ENCODE data around the gene DUSP9. TPM values are rescaled to one million over a fixed set of nuclear protein-coding genes. Genes with fewer than 3 reads are reported as not detected.
A peak's percentile ranks its signal among the peaks of the same experiment; 100 is the strongest.

Gene DUSP9
- total and polyA plus RNA-seq, 7 donors, result not detected

DNA sequence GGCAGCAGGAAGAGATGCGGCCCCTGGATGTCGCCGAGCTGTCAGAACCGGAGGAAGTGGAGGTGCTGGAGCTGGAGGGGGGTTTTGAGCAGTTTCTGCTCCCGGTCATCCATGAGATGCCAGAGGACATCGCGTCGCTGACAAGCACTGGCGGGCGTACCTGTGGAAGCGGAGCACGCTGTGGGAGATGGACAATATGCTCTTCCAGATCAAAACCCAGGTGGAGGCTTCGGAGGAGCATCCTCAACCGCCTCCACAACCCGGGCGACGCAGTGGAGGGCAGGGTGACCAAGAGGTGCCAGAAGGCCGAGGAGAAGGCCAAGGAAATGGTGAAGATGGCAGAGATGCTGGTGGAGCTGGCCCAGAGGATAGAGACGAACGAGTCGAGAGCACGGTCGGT, 40.5 kb upstream of the DUSP9 start:
- intact Hi-C loops (cut with DNase I), result no loop called here
- Histone ChIP-seq H3K27ac (no peak overlapping the region), H3K4me3 (no peak overlapping the region), H3K9me3 (no peaks in the 10 kb centered on the region), H3K27me3 (ENCODE audit: insufficient read depth in 3 of 3, low read length in 2 of 3) (peaks cover 0 to 11% (median 0%) of the 10 kb centered on the region in 3 donors), H3K4me1 (no peaks in the 10 kb centered on the region), H3K36me3 (ENCODE audit: insufficient read depth in 1 of 2, low read depth in 1 of 2) (no peaks in the 10 kb centered on the region)
- 77 to 88% (median 84%) methylated on average over 16 to 23 of the region's 23 CpGs for WGBS, 3 donors
- TF ChIP-seq, protein P1, sequence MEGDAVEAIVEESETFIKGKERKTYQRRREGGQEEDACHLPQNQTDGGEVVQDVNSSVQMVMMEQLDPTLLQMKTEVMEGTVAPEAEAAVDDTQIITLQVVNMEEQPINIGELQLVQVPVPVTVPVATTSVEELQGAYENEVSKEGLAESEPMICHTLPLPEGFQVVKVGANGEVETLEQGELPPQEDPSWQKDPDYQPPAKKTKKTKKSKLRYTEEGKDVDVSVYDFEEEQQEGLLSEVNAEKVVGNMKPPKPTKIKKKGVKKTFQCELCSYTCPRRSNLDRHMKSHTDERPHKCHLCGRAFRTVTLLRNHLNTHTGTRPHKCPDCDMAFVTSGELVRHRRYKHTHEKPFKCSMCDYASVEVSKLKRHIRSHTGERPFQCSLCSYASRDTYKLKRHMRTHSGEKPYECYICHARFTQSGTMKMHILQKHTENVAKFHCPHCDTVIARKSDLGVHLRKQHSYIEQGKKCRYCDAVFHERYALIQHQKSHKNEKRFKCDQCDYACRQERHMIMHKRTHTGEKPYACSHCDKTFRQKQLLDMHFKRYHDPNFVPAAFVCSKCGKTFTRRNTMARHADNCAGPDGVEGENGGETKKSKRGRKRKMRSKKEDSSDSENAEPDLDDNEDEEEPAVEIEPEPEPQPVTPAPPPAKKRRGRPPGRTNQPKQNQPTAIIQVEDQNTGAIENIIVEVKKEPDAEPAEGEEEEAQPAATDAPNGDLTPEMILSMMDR (IDR thresholded peaks at IDR 0.05), result no peak
- no peak for DNase-seq
- ATAC-seq, result no peak

DNA sequence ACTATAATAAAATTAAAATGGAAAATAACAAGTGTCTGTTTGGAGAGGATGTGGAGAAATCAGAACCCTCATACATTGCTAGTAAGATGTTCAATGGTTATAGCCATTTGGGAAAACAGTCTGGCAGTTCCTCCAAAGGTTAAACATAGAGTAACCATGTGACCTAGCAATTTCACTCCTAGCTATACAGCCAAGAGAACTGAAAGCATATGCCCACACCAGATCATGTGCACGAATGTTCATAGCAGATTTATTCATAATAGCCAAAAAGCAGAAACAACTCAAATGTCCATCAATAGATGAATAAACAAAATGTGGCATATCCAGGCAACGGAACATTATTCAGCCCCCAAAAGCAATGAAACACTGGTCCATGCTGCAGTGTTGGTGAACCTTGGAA, 38.6 kb upstream of the DUSP9 start:
- Histone ChIP-seq H3K36me3 (ENCODE audit: insufficient read depth in 1 of 2, low read depth in 1 of 2) (no peaks in the 10 kb centered on the region), H3K9me3 (no peaks in the 10 kb centered on the region), H3K27me3 (ENCODE audit: insufficient read depth in 3 of 3, low read length in 2 of 3) (peaks cover 0 to 20% (median 0%) of the 10 kb centered on the region in 3 donors), H3K4me3 (no peak overlapping the region), H3K27ac (no peak overlapping the region), H3K4me1 (no peaks in the 10 kb centered on the region)
- DNase-seq (no peak), ATAC-seq (no peak)
- intact Hi-C loops (cut with DNase I), result no loop called here
- TF ChIP-seq, protein P1 (IDR thresholded peaks at IDR 0.05), result no peak
- 72 to 88% (median 80%) methylated on average over 2 of the region's 2 CpGs for WGBS, 3 donors

DNA sequence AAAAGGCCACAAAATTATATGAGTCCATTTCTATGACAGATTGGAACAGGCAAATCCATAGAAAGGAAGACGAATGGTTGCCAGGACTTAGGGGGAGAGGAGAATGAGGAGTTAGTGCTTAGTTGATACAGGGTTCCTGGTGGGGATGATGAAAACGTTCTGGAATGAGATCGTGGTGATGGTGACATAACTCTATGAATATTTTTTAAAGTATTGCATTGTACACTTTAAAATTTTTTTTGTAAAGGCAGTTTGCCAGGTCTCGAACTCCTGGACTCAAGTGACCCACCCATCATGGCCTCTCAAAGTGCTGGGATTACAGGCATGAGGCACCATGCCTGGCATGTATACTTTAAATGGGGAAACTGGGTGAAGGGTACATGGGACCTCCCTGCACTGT, 38.2 kb upstream of the DUSP9 start:
- no peak for ATAC-seq
- 58 to 87% (median 71%) methylated on average over 4 of the region's 4 CpGs for WGBS, 3 donors
- Histone ChIP-seq H3K27ac (no peak overlapping the region), H3K36me3 (ENCODE audit: insufficient read depth in 1 of 2, low read depth in 1 of 2) (no peaks in the 10 kb centered on the region), H3K27me3 (ENCODE audit: insufficient read depth in 3 of 3, low read length in 2 of 3) (peaks cover 0 to 22% (median under 1%) of the 10 kb centered on the region in 3 donors), H3K4me1 (no peaks in the 10 kb centered on the region), H3K9me3 (no peaks in the 10 kb centered on the region), H3K4me3 (no peak overlapping the region)
- no peak for DNase-seq
- intact Hi-C loops (cut with DNase I), result no loop called here
- TF ChIP-seq, protein P1 (IDR thresholded peaks at IDR 0.05), result no peak

DNA sequence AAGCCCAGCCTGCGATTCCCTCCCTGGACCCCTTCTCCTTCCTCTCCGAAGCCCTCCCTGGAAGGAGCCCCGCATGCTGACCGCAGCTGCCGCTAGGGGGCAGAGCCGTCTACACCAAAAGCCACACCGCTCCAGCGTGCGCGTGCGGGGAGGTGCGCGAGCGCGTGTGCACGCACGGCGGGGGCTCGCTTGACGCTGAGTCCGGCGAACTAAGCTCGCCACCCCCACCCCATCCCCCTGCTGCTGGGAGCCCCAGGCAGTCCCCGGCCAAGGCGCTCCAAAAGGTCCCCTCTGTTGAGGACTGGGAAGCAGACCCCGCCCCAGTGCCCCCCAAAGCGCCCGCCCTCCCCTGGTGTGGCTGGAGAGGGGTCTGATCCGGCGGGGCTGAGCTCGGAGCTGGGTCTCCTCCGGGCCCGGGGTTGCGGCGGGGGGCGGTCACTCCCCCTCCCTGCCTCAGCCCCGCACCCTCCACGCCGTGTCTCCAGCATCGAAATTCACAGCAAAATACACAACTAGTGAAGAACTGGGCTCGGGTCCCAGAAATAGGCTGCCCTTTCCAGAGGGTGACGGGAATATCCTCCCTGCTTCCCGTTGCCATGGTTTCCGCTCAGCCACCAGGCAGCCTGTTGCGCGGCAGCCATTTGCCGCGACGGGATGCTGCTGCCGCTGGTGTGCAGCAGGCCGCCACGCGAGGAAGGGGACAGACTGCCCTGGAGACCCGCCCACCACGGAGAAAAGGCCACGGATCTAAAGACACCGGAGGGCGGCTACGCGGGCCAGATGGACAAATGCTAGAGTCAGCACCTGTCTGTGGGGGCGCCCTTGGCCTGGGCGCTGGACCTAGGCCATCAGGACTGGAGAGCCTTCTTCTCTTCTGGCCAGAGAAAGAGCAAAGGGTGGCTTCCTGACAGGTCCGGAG, 36.8 kb upstream of the DUSP9 start:
- Histone ChIP-seq H3K4me1 (no peaks in the 10 kb centered on the region), H3K4me3 (peak overlapping the region; percentile 46), H3K27me3 (ENCODE audit: insufficient read depth in 3 of 3, low read length in 2 of 3) (peaks cover 0 to 27% (median 4%) of the 10 kb centered on the region in 3 donors), H3K27ac (no peak overlapping the region), H3K36me3 (ENCODE audit: insufficient read depth in 1 of 2, low read depth in 1 of 2) (no peaks in the 10 kb centered on the region), H3K9me3 (no peaks in the 10 kb centered on the region)
- peak; percentile 78 to 87 for DNase-seq
- WGBS, 3 donors, result 1 to 26% (median 3%) methylated on average over 16 to 63 of the region's 63 CpGs
- TF ChIP-seq, protein P1 (IDR thresholded peaks at IDR 0.05), result peak; percentile 70
- ATAC-seq, result peak; percentile 80 to 97 (median 92)
- intact Hi-C loops (cut with DNase I), result loop anchor here (5.0 to 10.0 kb wide), 2 partner anchors 55 to 57 kb away; no protein-coding TSS in a partner anchor

Measured in psoas muscle (tissue), 8 donors.